Trophoblast cell (in vitro differentiated cells and primary cell): Measurements from ENCODE around the gene FLT1.
A peak's percentile ranks its signal among the peaks of the same experiment; 100 is the strongest.

ENCODE experiments used
- DNase-seq, 2 donors: peaks; one replicate each; pipeline ENCODE4 v3.0.0-alpha.2; 2016
- H2AFZ ChIP-seq: 2 replicates; pipeline ENCODE4 v1.6.1; 2013; ENCODE audit warnings: low read length, moderate library complexity, mild to moderate bottlenecking; ENCODE audit not compliant: insufficient read depth, poor library complexity
- H2AK5ac ChIP-seq: 2 replicates; pipeline ENCODE4 v1.6.1; 2013; ENCODE audit warnings: mild to moderate bottlenecking, low read length
- H2BK120ac ChIP-seq: 2 replicates; pipeline ENCODE4 v1.6.1; 2013; ENCODE audit warnings: low read length, mild to moderate bottlenecking, moderate library complexity; ENCODE audit not compliant: insufficient read depth, poor library complexity
- H2BK12ac ChIP-seq: 2 replicates; pipeline ENCODE4 v1.6.1; 2013; ENCODE audit warnings: mild to moderate bottlenecking, low read length, moderate library complexity
- H2BK5ac ChIP-seq: 2 replicates; pipeline ENCODE4 v1.6.1; 2013; ENCODE audit warnings: low read length, low read depth, moderate library complexity, mild to moderate bottlenecking; ENCODE audit not compliant: poor library complexity
- H3K14ac ChIP-seq: 2 replicates; pipeline ENCODE4 v1.6.1; 2013; ENCODE audit warnings: mild to moderate bottlenecking, low read length
- H3K18ac ChIP-seq: 2 replicates; pipeline ENCODE4 v1.6.1; 2013; ENCODE audit warnings: mild to moderate bottlenecking, low read length
- H3K23ac ChIP-seq: 2 replicates; pipeline ENCODE4 v1.6.1; 2013; ENCODE audit warnings: low read length
- H3K27ac ChIP-seq: 2 replicates; pipeline ENCODE4 v1.5.1; 2013; ENCODE audit warnings: low read depth, mild to moderate bottlenecking, inconsistent platforms, low read length, moderate library complexity
- H3K27me3 ChIP-seq: 2 replicates; pipeline ENCODE4 v1.6.1; 2013; ENCODE audit warnings: inconsistent platforms, mild to moderate bottlenecking, low read length, moderate library complexity; ENCODE audit not compliant: insufficient read depth
- H3K36me3 ChIP-seq, 2 experiments: 1 replicate in 1 of 2; 2 replicates in 1 of 2; pipeline ENCODE4 v1.6.1; 2013; ENCODE audit warnings: low read length in 2 of 2, mild to moderate bottlenecking in 2 of 2, moderate library complexity in 1 of 2; ENCODE audit not compliant: insufficient read depth in 2 of 2, control insufficient read depth in 1 of 2
- H3K4ac ChIP-seq: 2 replicates; pipeline ENCODE4 v1.6.1; 2013; ENCODE audit warnings: low read depth, mild to moderate bottlenecking, low read length, moderate library complexity
- H3K4me1 ChIP-seq, 2 experiments: 1 replicate in 1 of 2; 2 replicates in 1 of 2; pipeline ENCODE4 v1.6.1; 2013; ENCODE audit warnings: low read length in 2 of 2, mild to moderate bottlenecking in 2 of 2, moderate library complexity in 1 of 2; ENCODE audit not compliant: insufficient read depth in 2 of 2, control insufficient read depth in 1 of 2
- H3K4me2 ChIP-seq: 2 replicates; pipeline ENCODE4 v1.6.1; 2013; ENCODE audit warnings: inconsistent platforms, mild to moderate bottlenecking, low read length, moderate library complexity
- H3K4me3 ChIP-seq: 2 replicates; pipeline ENCODE4 v1.5.1; 2013; ENCODE audit warnings: mild to moderate bottlenecking, low read depth, low read length, inconsistent platforms
- H3K79me1 ChIP-seq: one replicate; pipeline ENCODE4 v1.6.1; 2013; ENCODE audit warnings: low read length
- H3K79me2 ChIP-seq: 2 replicates; pipeline ENCODE4 v1.6.1; 2013; ENCODE audit warnings: low read length, mild to moderate bottlenecking; ENCODE audit not compliant: control insufficient read depth, insufficient read depth, poor library complexity
- H3K9ac ChIP-seq: 2 replicates; pipeline ENCODE4 v1.6.1; 2013; ENCODE audit warnings: mild to moderate bottlenecking, low read length
- H3K9me3 ChIP-seq: 2 replicates; pipeline ENCODE4 v1.6.1; 2013; ENCODE audit warnings: low read depth, mild to moderate bottlenecking, control low read depth, inconsistent platforms, low read length; ENCODE audit not compliant: insufficient read depth
- H4K12ac ChIP-seq: 2 replicates; pipeline ENCODE4 v1.6.1; 2013; ENCODE audit warnings: low read depth, mild to moderate bottlenecking, low read length, moderate library complexity
- H4K8ac ChIP-seq: 2 replicates; pipeline ENCODE4 v1.6.1; 2013; ENCODE audit warnings: low read depth, mild to moderate bottlenecking, low read length, moderate library complexity
- H4K91ac ChIP-seq: one replicate; pipeline ENCODE4 v1.6.1; 2013; ENCODE audit warnings: low read depth, mild to moderate bottlenecking, low read length, moderate library complexity
- WGBS: extraction: QIAGEN DNeasy Blood & Tissue Kit; methylation state at CpG from one replicate; pipeline ENCODE4 v1.1.7; 2013; ENCODE audit warnings: missing lambda C conversion rate; ENCODE audit not compliant: insufficient read length, insufficient coverage; ENCODE audit errors: extremely low coverage; 5-methylcytosine and 5-hydroxymethylcytosine counted together

Gene FLT1

GRCh38 chr13:28537171-28537570 lies 42.2 kb upstream of the FLT1 start:
- no peak overlapping the region for H2AFZ ChIP-seq
- no peaks in the 10 kb centered on the region for H3K36me3 ChIP-seq
- no peak overlapping the region for H3K4me3 ChIP-seq
- H3K18ac ChIP-seq, result no peak overlapping the region
- no peak overlapping the region for H3K4ac ChIP-seq
- no peak overlapping the region for H2BK120ac ChIP-seq
- peak in 1 of 2 donors; percentile 80 for DNase-seq
- no peak overlapping the region for H4K8ac ChIP-seq
- no peaks in the 10 kb centered on the region for H3K79me2 ChIP-seq
- H3K27me3 ChIP-seq, result peaks cover 14% of the 10 kb centered on the region
- no peak overlapping the region for H2BK12ac ChIP-seq
- no peak overlapping the region for H3K9ac ChIP-seq
- H3K27ac ChIP-seq, result no peak overlapping the region
- no peak overlapping the region for H3K4me2 ChIP-seq
- WGBS, result no CpG with 5 or more reads among the region's 3 CpGs
- H3K9me3 ChIP-seq, result peaks cover 13% of the 10 kb centered on the region
- H2BK5ac ChIP-seq, result no peak overlapping the region
- no peak overlapping the region for H2AK5ac ChIP-seq
- H3K4me1 ChIP-seq, result peaks cover 0 to 5% of the 10 kb centered on the region in 2 experiments
- H4K12ac ChIP-seq, result no peak overlapping the region
- H3K79me1 ChIP-seq, result no peaks in the 10 kb centered on the region
- H3K14ac ChIP-seq, result no peak overlapping the region
- H3K23ac ChIP-seq, result no peak overlapping the region
- no peak overlapping the region for H4K91ac ChIP-seq

DNA sequence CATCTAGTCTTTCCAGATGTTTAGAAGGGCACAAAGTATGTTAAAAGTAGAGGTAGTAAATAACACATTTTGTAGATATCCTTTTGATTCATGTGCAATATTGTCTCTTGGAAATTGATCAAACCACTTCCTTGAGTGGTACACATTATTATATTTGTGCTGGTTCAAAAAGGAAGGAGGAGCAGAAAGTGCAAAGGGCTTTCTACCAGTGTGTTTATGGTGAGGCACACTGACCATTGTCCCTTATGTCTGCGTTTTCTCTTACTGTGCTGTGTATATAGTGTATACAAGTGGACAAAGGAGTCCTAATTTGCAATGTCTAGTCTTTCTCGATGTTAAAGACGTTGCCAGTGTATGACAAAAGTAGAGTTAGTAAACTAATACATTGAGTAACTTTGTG lies 41.4 kb upstream of the FLT1 start:
- Histone ChIP-seq H3K79me2 (no peaks in the 10 kb centered on the region), H2AFZ (no peak overlapping the region), H2BK12ac (no peak overlapping the region), H3K27me3 (peaks cover 22% of the 10 kb centered on the region), H3K9ac (no peak overlapping the region), H3K4ac (no peak overlapping the region), H3K4me2 (no peak overlapping the region), H2AK5ac (no peak overlapping the region), H3K27ac (no peak overlapping the region), H4K91ac (no peak overlapping the region), H3K36me3 (no peaks in the 10 kb centered on the region), H3K18ac (no peak overlapping the region), H3K4me3 (no peak overlapping the region), H3K23ac (no peak overlapping the region), H3K9me3 (peaks cover 16% of the 10 kb centered on the region), H4K8ac (no peak overlapping the region), H3K4me1 (peaks cover 0 to 9% of the 10 kb centered on the region in 2 experiments), H2BK5ac (no peak overlapping the region), H2BK120ac (no peak overlapping the region), H3K14ac (no peak overlapping the region), H3K79me1 (no peaks in the 10 kb centered on the region), H4K12ac (no peak overlapping the region)
- no CpG with 5 or more reads among the region's 3 CpGs for WGBS
- DNase-seq, result peak in 1 of 2 donors; percentile 19

DNA sequence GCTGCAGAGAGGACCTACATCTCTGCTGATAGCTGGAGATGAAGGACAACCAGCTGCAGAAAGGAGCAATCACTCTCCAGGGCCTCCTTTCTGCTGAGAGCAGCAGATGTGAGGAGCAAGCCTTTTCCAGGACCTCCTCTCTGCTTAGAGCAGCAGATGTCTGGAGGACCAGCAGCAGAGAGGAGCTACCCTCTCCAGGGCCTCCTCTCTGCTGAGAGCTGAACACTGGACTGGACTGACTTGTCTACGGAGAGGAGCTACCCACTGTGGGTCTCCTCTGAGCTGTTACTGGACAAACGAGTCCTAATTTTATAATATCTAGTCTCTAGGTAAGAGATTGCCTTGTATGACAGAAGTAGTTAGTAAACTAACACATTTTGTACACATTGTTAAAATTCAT lies 40.8 kb upstream of the FLT1 start:
- Histone ChIP-seq H2BK5ac (no peak overlapping the region), H3K4me1 (peaks cover 0 to 15% of the 10 kb centered on the region in 2 experiments), H3K14ac (no peak overlapping the region), H3K27ac (no peak overlapping the region), H2BK120ac (no peak overlapping the region), H3K4me3 (no peak overlapping the region), H3K4ac (no peak overlapping the region), H2AFZ (no peak overlapping the region), H2AK5ac (no peak overlapping the region), H3K9ac (no peak overlapping the region), H3K18ac (no peak overlapping the region), H3K4me2 (no peak overlapping the region), H4K91ac (no peak overlapping the region), H4K12ac (no peak overlapping the region), H3K79me1 (peaks cover 2% of the 10 kb centered on the region), H3K27me3 (peaks cover 28% of the 10 kb centered on the region), H3K36me3 (no peaks in the 10 kb centered on the region), H3K9me3 (peaks cover 16% of the 10 kb centered on the region), H3K79me2 (no peaks in the 10 kb centered on the region), H2BK12ac (no peak overlapping the region), H3K23ac (no peak overlapping the region), H4K8ac (no peak overlapping the region)
- WGBS, result no CpG with 5 or more reads among the region's 2 CpGs
- DNase-seq, result peak in 1 of 2 donors; percentile 62

DNA sequence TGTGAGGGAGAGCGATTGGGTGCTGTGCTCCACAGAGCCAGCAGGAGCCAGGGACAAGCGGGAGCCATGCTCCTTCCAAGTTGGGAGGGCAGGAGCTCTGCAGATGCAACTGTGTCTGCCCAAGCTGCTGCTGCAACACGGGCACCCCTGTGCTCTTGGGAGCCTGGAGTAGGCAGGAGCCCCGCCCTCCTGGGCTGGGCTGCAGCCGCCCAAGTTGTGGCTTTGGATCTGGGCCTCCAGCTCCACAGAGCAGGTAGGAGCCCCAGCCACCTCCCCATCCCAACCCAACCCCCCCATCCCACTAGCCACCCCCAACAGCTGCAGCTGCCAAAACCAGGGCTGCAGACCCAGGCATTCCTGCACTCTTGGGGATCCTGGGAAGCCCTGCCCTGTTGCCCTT lies 39.9 kb upstream of the FLT1 start:
- H3K36me3 ChIP-seq, result no peaks in the 10 kb centered on the region
- H3K23ac ChIP-seq, result no peak overlapping the region
- H3K79me1 ChIP-seq, result peaks cover 2% of the 10 kb centered on the region
- no peak overlapping the region for H3K4me3 ChIP-seq
- peaks cover 32% of the 10 kb centered on the region for H3K27me3 ChIP-seq
- no peak overlapping the region for H3K18ac ChIP-seq
- H4K91ac ChIP-seq, result no peak overlapping the region
- no peak overlapping the region for H4K12ac ChIP-seq
- no peak overlapping the region for H3K4me2 ChIP-seq
- H2BK12ac ChIP-seq, result no peak overlapping the region
- H2AK5ac ChIP-seq, result no peak overlapping the region
- no peak overlapping the region for H2AFZ ChIP-seq
- WGBS, result no CpG with 5 or more reads among the region's 5 CpGs
- H3K4me1 ChIP-seq, result peaks cover 0 to 13% of the 10 kb centered on the region in 2 experiments
- no peak overlapping the region for H2BK120ac ChIP-seq
- H3K79me2 ChIP-seq, result no peaks in the 10 kb centered on the region
- no peak overlapping the region for H4K8ac ChIP-seq
- no peak overlapping the region for H3K27ac ChIP-seq
- H3K14ac ChIP-seq, result no peak overlapping the region
- no peak overlapping the region for H3K9ac ChIP-seq
- no peak for DNase-seq
- no peak overlapping the region for H3K4ac ChIP-seq
- H3K9me3 ChIP-seq, result peaks cover 16% of the 10 kb centered on the region
- no peak overlapping the region for H2BK5ac ChIP-seq
